K562 (cell line): ENCODE data around the gene GLRA2. TPM values are rescaled to one million over a fixed set of nuclear protein-coding genes. Genes with fewer than 3 reads are reported as not detected.

Experiments used
- ATAC-seq: fragments of 200-7000 bp; cut with Tn5 transposase; 3 replicates; pipeline ENCODE4 v1.9.1; 2020; ENCODE audit warnings: moderate library complexity
- BruUV-seq: library from RNA; stranded (reverse); fragments of 400-500 nt; replicated peaks from 2 replicates; lab custom pipeline; 2021; lab: Mats Ljungman, UMichigan
- CTCF ChIA-PET: fragments of 300-600 bp; formaldehyde crosslinking; extraction: SDS; loops from one replicate; lab custom pipeline; 2021; ENCODE audit warnings: low intra/inter-chr PET ratio; lab: Yijun Ruan, JAX
- POLR2A ChIA-PET: fragments of 300-600, 350-650 bp; sonication (Branson Sonifier 250); formaldehyde crosslinking; extraction: SDS; loops from one replicate; lab custom pipeline; 2021; ENCODE audit warnings: antibody characterized with exemption, inconsistent platforms; lab: Yijun Ruan, JAX
- DNase-seq, 4 experiments: peaks; one replicate each; pipeline versions ENCODE4 v3.0.0 to v3.0.0-alpha.2; 2011 to 2018; ENCODE audit warnings: low spot score in 3 of 4, mixed read lengths in 3 of 4; ENCODE audit errors: extremely low read depth in 1 of 4
- FAIRE-seq: peaks from 2 replicates; lab custom pipeline; 2011; peaks lifted over from hg19 to GRCh38; lab: Jason Lieb, UNC
- H2AFZ ChIP-seq: 2 replicates; pipeline ENCODE4 v1.6.0; 2011; ENCODE audit warnings: low read depth, low read length, control low read depth, inconsistent platforms
- H3K27ac ChIP-seq: fragments of 200-600 bp; 3 replicates; pipeline ENCODE4 v1.8.0; 2011; ENCODE audit warnings: low read depth, mild to moderate bottlenecking, control low read depth, inconsistent platforms, low read length, moderate library complexity, mixed read lengths; ENCODE audit errors: extremely low read depth
- H3K27me3 ChIP-seq, 2 experiments: fragments of 300-600 bp in 1 of 2; 2 replicates in 1 of 2; 3 replicates in 1 of 2; pipeline versions ENCODE4 v1.6.0 to v1.8.0; 2011; ENCODE audit warnings: inconsistent platforms in 2 of 2, low read length in 2 of 2, mild to moderate bottlenecking in 1 of 2, mixed read lengths in 1 of 2, moderate library complexity in 1 of 2; ENCODE audit not compliant: control insufficient read depth in 2 of 2, insufficient read depth in 2 of 2
- H3K36me3 ChIP-seq: fragments of 300-600 bp; 3 replicates; pipeline ENCODE4 v1.8.0; 2011; ENCODE audit warnings: mild to moderate bottlenecking, low read length, inconsistent platforms; ENCODE audit not compliant: control insufficient read depth, insufficient read depth
- H3K4me1 ChIP-seq, 2 experiments: fragments of 200-600 bp in 1 of 2; replicated peaks in 1 of 2; 2 replicates in 1 of 2; 3 replicates in 1 of 2; pipeline versions ENCODE4 v1.5.1 to v1.8.0; 2011; ENCODE audit warnings: inconsistent platforms in 2 of 2, low read length in 2 of 2, mild to moderate bottlenecking in 1 of 2, mixed read lengths in 1 of 2, moderate library complexity in 1 of 2; ENCODE audit not compliant: control insufficient read depth in 2 of 2, insufficient read depth in 2 of 2
- H3K4me2 ChIP-seq: 2 replicates; pipeline ENCODE4 v1.6.1; 2011; ENCODE audit warnings: low read length, control low read depth, inconsistent platforms, mixed read lengths; ENCODE audit not compliant: insufficient read depth
- H3K4me3 ChIP-seq: fragments of 200-600 bp; sonication (generic), shearing (Covaris generic); 2 replicates; pipeline ENCODE4 v1.5.1; 2016; ENCODE audit warnings: control low read depth, inconsistent platforms
- H3K79me2 ChIP-seq: fragments of 200-600 bp; 3 replicates; pipeline ENCODE4 v1.8.0; 2011; ENCODE audit warnings: low read length, inconsistent platforms; ENCODE audit not compliant: control insufficient read depth, insufficient read depth
- H3K9ac ChIP-seq, 2 experiments: 2 replicates each; pipeline versions ENCODE4 v1.6.0 to v1.6.1; 2011; ENCODE audit warnings: low read depth in 2 of 2, low read length in 2 of 2, control low read depth in 1 of 2, inconsistent platforms in 1 of 2, mild to moderate bottlenecking in 1 of 2, mixed read lengths in 1 of 2; ENCODE audit not compliant: insufficient read depth in 1 of 2
- H3K9me1 ChIP-seq: one replicate; pipeline ENCODE4 v1.6.0; 2011; ENCODE audit warnings: inconsistent platforms, mild to moderate bottlenecking, low read length, moderate library complexity; ENCODE audit not compliant: control insufficient read depth, insufficient read depth
- H3K9me3 ChIP-seq: replicated peaks from 2 replicates; pipeline ENCODE4 v1.5.1; 2011; ENCODE audit warnings: low read depth, low read length, inconsistent platforms; ENCODE audit not compliant: control insufficient read depth, insufficient read depth
- H4K20me1 ChIP-seq: replicated peaks from 2 replicates; pipeline ENCODE4 v1.6.1; 2011; ENCODE audit warnings: low read length, inconsistent platforms, mixed read lengths; ENCODE audit not compliant: control insufficient read depth, insufficient read depth
- CHD1 ChIP-seq: fragments of 200-600 bp; sonication (generic); IDR thresholded peaks from one replicate; pipeline ENCODE4 v1.6.1; 2012; ENCODE audit warnings: mild to moderate bottlenecking, moderate library complexity, low read length, inconsistent platforms
- ELF2 ChIP-seq: fragments of 250-450 bp; sonication (Bioruptor Pico); IDR thresholded peaks from 2 replicates; pipeline ENCODE4 v1.5.0; 2021; ENCODE audit warnings: mild to moderate bottlenecking
- EP300 ChIP-seq: IDR thresholded peaks from 2 replicates; pipeline ENCODE4 v1.6.1; 2012; ENCODE audit warnings: low read length, improper control_type of control experiment
- MTA1 ChIP-seq: fragments of 450-650 bp; IDR thresholded peaks from 2 replicates; pipeline ENCODE4 v1.6.1; 2017; ENCODE audit warnings: borderline replicate concordance
- MYC ChIP-seq, 2 experiments: fragments of 250-450 bp in 1 of 2; sonication (Bioruptor Pico) in 1 of 2; IDR thresholded peaks; 2 replicates each; pipeline versions ENCODE4 v1.5.1 to v1.6.1; 2012 to 2021; ENCODE audit warnings: low read depth in 2 of 2, borderline replicate concordance in 1 of 2, improper control_type of control experiment in 1 of 2, low read length in 1 of 2, mild to moderate bottlenecking in 1 of 2, moderate library complexity in 1 of 2
- PHTF2 ChIP-seq: fragments of 250-450 bp; sonication (Bioruptor Pico); IDR thresholded peaks from 2 replicates; pipeline ENCODE4 v1.5.0; 2021; ENCODE audit warnings: mild to moderate bottlenecking
- XRCC3 ChIP-seq: fragments of 450-650 bp; IDR thresholded peaks from 2 replicates; pipeline ENCODE4 v1.6.1; 2017; ENCODE audit warnings: mild to moderate bottlenecking, moderate library complexity
- XRCC5 ChIP-seq: fragments of 200-400 bp; formaldehyde crosslinking; IDR thresholded peaks from 2 replicates; pipeline ENCODE4 v1.6.1; 2017; ENCODE audit warnings: low read depth, mild to moderate bottlenecking, low read length
- ZBED1 ChIP-seq: IDR thresholded peaks from 2 replicates; pipeline ENCODE4 v1.6.1; 2014
- ZC3H11A ChIP-seq: IDR thresholded peaks from 2 replicates; pipeline ENCODE4 v1.6.1; 2012; ENCODE audit warnings: low read depth, low read length, improper control_type of control experiment
- ZNF165 ChIP-seq: fragments of 250-450 bp; sonication (Bioruptor Pico); IDR thresholded peaks from 2 replicates; pipeline ENCODE4 v1.4.0; 2020; ENCODE audit warnings: borderline replicate concordance
- ZNF507 ChIP-seq: conservative IDR thresholded peaks from 2 replicates; pipeline ENCODE4 v1.6.1; 2017; ENCODE audit warnings: missing genetic modification characterization, missing compliant biosample characterization
- ZNF57 ChIP-seq: fragments of 450-650 bp; formaldehyde crosslinking; IDR thresholded peaks from 2 replicates; pipeline ENCODE4 v1.4.0; 2020; ENCODE audit warnings: mild to moderate bottlenecking, moderate library complexity
- ZNF668 ChIP-seq: fragments of 250-450 bp; sonication (Bioruptor Pico); IDR thresholded peaks from 2 replicates; pipeline ENCODE4 v1.8.0; 2022; ENCODE audit warnings: mild to moderate bottlenecking, inconsistent platforms
- ZNF778 ChIP-seq: fragments of 450-650 bp; formaldehyde crosslinking; IDR thresholded peaks from 2 replicates; pipeline ENCODE4 v1.4.0; 2020; ENCODE audit warnings: mild to moderate bottlenecking, moderate library complexity
- ZZZ3 ChIP-seq: fragments of 450-650 bp; IDR thresholded peaks from 2 replicates; pipeline ENCODE4 v1.6.1; 2016; ENCODE audit warnings: antibody characterized with exemption, mild to moderate bottlenecking, moderate library complexity
- WGBS: fragments of 100-300 bp; shearing (Covaris generic); methylation state at CpG from one replicate; pipeline ENCODE4 v1.1.6; 2016; ENCODE audit warnings: low coverage, mixed read lengths; ENCODE audit not compliant: insufficient coverage; ENCODE audit errors: missing lambda C conversion rate; 5-methylcytosine and 5-hydroxymethylcytosine counted together
- in situ Hi-C: fragments of 300-500 bp; cut with MboI; formaldehyde crosslinking; loops from 4 replicates; pipeline ENCODE4 v1.15.0; 2018; ENCODE audit warnings: inconsistent platforms, mixed read lengths
- intact Hi-C: fragments of 100-400 bp; cut with micrococcal nuclease; formaldehyde crosslinking; loops from 2 replicates; pipeline ENCODE4 v1.14.2; 2022
- polyA plus RNA-seq, 8 experiments: library from polyadenylated mRNA; depleted of rRNA in 4 of 8; stranded (reverse) in 5 of 8; unstranded in 3 of 8; fragments of >200 nt; fragmentation: Nextera tagmentation in 2 of 8; fragmentation: Illumina TruSeq in 1 of 8; extraction: Ambion mirVana in 2 of 8; extraction: Trizol in 1 of 8; gene quantifications; 2 replicates each; pipeline versions ENCODE4 v1.2.1 to v1.2.3, GENCODE V29; 2011 to 2014; ENCODE audit warnings: inconsistent platforms in 1 of 8, missing spikeins in 1 of 8
- total RNA-seq, 7 experiments: library from RNA; depleted of rRNA in 6 of 7; stranded (reverse); fragments of >200 nt in 6 of 7; fragmentation: Illumina TruSeq in 2 of 7; extraction: Trizol in 2 of 7; gene quantifications; 2 replicates each; pipeline versions ENCODE4 v1.2.1 to v1.2.3, GENCODE V29; 2011 to 2021; ENCODE audit warnings: low replicate concordance in 1 of 7
- TF ChIP-seq, protein P1 (sequence below): conservative IDR thresholded peaks from 2 replicates; pipeline ENCODE4 v1.6.1; 2011; ENCODE audit warnings: low read depth, mild to moderate bottlenecking, low read length; ENCODE audit not compliant: control insufficient read depth
- TF ChIP-seq, protein P2 (sequence below): fragments of 450-650 bp; IDR thresholded peaks from 2 replicates; pipeline ENCODE4 v1.7.1; 2018; ENCODE audit warnings: mild to moderate bottlenecking, low read depth; ENCODE audit not compliant: partially characterized antibody
- TF ChIP-seq, protein P3 (sequence below), 3 experiments: IDR thresholded peaks in 2 of 3; conservative IDR thresholded peaks in 1 of 3; 2 replicates each; pipeline ENCODE4 v1.5.1; 2011 to 2012; ENCODE audit warnings: low read length in 3 of 3, mild to moderate bottlenecking in 3 of 3, control low read depth in 2 of 3, improper control_type of control experiment in 1 of 3, inconsistent platforms in 1 of 3, low read depth in 1 of 3, mixed read lengths in 1 of 3, moderate library complexity in 1 of 3; ENCODE audit not compliant: insufficient read depth in 2 of 3

The GLRA2 gene
- total and polyA plus RNA-seq, 9 of the 15 experiments (the other 6 are each of a cell fraction or from before 2014, with no cell fraction given) = not detected

DNA sequence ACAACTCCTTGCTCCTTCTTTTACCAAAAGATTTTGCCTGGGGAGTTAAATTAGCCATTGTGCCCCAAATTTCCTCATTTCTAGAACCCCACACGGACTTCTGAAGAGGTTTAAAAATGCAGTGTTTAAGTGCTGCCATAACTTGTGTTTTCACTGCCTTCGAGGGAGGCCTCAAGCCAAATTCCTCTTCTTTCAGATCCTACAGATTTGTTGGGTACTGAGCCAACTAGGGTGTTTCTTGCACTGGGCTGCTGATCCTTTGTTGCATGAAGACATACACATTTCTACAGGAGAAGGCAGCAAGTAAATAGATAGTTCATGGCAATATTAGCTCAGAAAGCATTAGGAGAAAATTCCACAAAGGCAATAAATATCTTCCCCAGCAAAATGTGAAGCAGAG is 43.8 kb downstream of the GLRA2 start:
- Histone ChIP-seq H3K36me3 (no peaks in the 10 kb centered on the region), H4K20me1 (no peaks in the 10 kb centered on the region), H3K4me3 (no peak overlapping the region), H3K9me1 (no peaks in the 10 kb centered on the region), H3K79me2 (no peaks in the 10 kb centered on the region), H3K9ac (no peak overlapping the region), H2AFZ (no peak overlapping the region), H3K4me1 (no peaks in the 10 kb centered on the region), H3K9me3 (no peaks in the 10 kb centered on the region), H3K4me2 (no peak overlapping the region), H3K27me3 (no peaks in the 10 kb centered on the region), H3K27ac (no peak overlapping the region)
- no peak for DNase-seq
- no TSS peak for BruUV-seq
- WGBS = 0% methylated on average over 2 of the region's 2 CpGs
- CTCF ChIA-PET = no interaction called here
- in situ Hi-C loops (no loop called here), intact Hi-C loops (no loop called here)
- FAIRE-seq = no peak
- POLR2A ChIA-PET = no interaction called here
- ATAC-seq = no peak
- TF ChIP-seq MTA1 (no peak), ZNF778 (CRISPR knock-in tag) (no peak), ZBED1 (no peak), ZNF668 (CRISPR knock-in tag) (no peak), CHD1 (no peak), ZZZ3 (no peak), EP300 (no peak), ZNF57 (CRISPR knock-in tag) (no peak), XRCC5 (no peak), ZNF507 (tag) (no peak), XRCC3 (no peak), ZNF165 (no peak), PHTF2 (CRISPR knock-in tag) (no peak), MYC (IDR thresholded peaks at IDR 0.05; ENCODE audit: low read depth, low read length) (no peak), MYC (CRISPR knock-in tag; IDR thresholded peaks at IDR 0.05; ENCODE audit: borderline replicate concordance, low read depth) (no peak), ZC3H11A (no peak), ELF2 (CRISPR knock-in tag) (no peak)
- TF ChIP-seq, protein P1, sequence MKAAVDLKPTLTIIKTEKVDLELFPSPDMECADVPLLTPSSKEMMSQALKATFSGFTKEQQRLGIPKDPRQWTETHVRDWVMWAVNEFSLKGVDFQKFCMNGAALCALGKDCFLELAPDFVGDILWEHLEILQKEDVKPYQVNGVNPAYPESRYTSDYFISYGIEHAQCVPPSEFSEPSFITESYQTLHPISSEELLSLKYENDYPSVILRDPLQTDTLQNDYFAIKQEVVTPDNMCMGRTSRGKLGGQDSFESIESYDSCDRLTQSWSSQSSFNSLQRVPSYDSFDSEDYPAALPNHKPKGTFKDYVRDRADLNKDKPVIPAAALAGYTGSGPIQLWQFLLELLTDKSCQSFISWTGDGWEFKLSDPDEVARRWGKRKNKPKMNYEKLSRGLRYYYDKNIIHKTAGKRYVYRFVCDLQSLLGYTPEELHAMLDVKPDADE = no peak
- TF ChIP-seq, protein P2, sequence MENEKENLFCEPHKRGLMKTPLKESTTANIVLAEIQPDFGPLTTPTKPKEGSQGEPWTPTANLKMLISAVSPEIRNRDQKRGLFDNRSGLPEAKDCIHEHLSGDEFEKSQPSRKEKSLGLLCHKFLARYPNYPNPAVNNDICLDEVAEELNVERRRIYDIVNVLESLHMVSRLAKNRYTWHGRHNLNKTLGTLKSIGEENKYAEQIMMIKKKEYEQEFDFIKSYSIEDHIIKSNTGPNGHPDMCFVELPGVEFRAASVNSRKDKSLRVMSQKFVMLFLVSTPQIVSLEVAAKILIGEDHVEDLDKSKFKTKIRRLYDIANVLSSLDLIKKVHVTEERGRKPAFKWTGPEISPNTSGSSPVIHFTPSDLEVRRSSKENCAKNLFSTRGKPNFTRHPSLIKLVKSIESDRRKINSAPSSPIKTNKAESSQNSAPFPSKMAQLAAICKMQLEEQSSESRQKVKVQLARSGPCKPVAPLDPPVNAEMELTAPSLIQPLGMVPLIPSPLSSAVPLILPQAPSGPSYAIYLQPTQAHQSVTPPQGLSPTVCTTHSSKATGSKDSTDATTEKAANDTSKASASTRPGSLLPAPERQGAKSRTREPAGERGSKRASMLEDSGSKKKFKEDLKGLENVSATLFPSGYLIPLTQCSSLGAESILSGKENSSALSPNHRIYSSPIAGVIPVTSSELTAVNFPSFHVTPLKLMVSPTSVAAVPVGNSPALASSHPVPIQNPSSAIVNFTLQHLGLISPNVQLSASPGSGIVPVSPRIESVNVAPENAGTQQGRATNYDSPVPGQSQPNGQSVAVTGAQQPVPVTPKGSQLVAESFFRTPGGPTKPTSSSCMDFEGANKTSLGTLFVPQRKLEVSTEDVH = no peak
- TF ChIP-seq, protein P3, sequence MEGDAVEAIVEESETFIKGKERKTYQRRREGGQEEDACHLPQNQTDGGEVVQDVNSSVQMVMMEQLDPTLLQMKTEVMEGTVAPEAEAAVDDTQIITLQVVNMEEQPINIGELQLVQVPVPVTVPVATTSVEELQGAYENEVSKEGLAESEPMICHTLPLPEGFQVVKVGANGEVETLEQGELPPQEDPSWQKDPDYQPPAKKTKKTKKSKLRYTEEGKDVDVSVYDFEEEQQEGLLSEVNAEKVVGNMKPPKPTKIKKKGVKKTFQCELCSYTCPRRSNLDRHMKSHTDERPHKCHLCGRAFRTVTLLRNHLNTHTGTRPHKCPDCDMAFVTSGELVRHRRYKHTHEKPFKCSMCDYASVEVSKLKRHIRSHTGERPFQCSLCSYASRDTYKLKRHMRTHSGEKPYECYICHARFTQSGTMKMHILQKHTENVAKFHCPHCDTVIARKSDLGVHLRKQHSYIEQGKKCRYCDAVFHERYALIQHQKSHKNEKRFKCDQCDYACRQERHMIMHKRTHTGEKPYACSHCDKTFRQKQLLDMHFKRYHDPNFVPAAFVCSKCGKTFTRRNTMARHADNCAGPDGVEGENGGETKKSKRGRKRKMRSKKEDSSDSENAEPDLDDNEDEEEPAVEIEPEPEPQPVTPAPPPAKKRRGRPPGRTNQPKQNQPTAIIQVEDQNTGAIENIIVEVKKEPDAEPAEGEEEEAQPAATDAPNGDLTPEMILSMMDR (IDR thresholded peaks at IDR 0.05 in 2 of 3, conservative IDR thresholded peaks at IDR 0.05 in 1 of 3; ENCODE audit: insufficient read depth in 2 of 3, low read depth in 1 of 3, low read length in 3 of 3) = no peak
